Activated T-helper 1 cell treated with anti-CD3 and anti-CD28 coated beads, Interleukin-12 subunit alpha, Interleukin-12 subunit beta, Interleukin-2, Interleukin-4 antibody, amounts not matched to agents 30 ng/mL and 10 ng/mL and 1 ng/mL, durations not matched to agents 14 hours and 24 hours and 36 hours (primary cell): Measurements from ENCODE around the gene KIF26A. TPM values are rescaled to one million over a fixed set of nuclear protein-coding genes. Genes with fewer than 3 reads are reported as not detected.

Source experiments
- DNase-seq: peaks from one replicate; pipeline ENCODE4 v3.0.0; 2021; ENCODE audit warnings: low spot score
- H3K27ac Mint-ChIP-seq: one replicate; pipeline ENCODE4 v1.8.0; 2021; ENCODE audit warnings: mild to moderate bottlenecking, mixed read lengths
- H3K27me3 Mint-ChIP-seq: one replicate; pipeline ENCODE4 v1.8.0; 2022; ENCODE audit warnings: mild to moderate bottlenecking, moderate library complexity, mixed read lengths; ENCODE audit not compliant: insufficient read depth
- H3K36me3 Mint-ChIP-seq: one replicate; pipeline ENCODE4 v1.8.0; 2021; ENCODE audit warnings: low read depth, mixed read lengths
- H3K4me1 Mint-ChIP-seq: one replicate; pipeline ENCODE4 v1.8.0; 2021; ENCODE audit warnings: low read depth, mixed read lengths
- H3K4me3 Mint-ChIP-seq: one replicate; pipeline ENCODE4 v1.8.0; 2021; ENCODE audit warnings: mild to moderate bottlenecking, moderate library complexity, mixed read lengths
- H3K9me3 Mint-ChIP-seq: one replicate; pipeline ENCODE4 v1.8.0; 2021; ENCODE audit warnings: mixed read lengths
- intact Hi-C: fragments of 100-400 bp; cut with micrococcal nuclease; formaldehyde crosslinking; loops from one replicate; pipeline ENCODE4 v1.15.1; 2024
- total RNA-seq: library from RNA; stranded (reverse); gene quantifications from 2 replicates; pipeline ENCODE4 v1.2.3, GENCODE V29; 2022

The KIF26A gene
- total RNA-seq, 1 donor from 2014 or later: 0.05 TPM

DNA sequence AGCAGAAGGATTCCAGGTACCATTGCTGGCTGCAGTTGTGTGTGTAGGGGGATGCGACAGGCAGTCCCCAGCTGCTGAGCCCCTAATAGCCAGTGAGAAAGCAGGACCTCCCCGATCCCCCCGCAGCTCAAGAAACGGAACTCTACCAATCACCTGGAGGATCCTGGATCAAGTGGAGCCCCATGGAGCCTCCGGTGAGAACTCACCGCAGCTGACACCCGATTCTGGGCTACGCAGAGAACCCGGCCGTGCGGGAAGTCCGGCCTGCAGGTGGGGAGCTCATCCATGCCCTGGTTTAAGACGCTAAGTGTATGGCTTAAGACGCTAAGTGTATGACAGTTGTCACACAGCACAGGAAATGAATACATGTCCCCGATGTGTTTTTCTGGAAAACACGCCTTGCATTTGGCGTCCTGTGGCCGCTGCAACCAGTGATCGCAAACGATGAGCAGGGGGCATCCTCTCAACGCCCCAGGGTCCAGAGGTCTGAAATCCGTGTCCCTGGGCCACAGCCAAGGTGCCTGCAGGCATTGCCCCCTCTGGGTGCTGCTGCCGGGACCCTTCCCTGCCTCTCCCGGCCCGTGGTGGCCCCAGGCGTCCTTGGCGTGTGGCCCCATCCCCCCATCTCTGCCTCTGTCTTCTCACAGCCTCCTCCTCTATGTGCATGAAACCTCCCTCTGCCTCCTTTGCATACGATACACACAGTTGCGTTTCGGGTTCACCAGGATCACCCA is 75.1 kb downstream of the KIF26A start:
- Mint-ChIP-seq H3K9me3 (no peaks in the 10 kb centered on the region), H3K36me3 (no peaks in the 10 kb centered on the region), H3K4me1 (no peaks in the 10 kb centered on the region), H3K4me3 (no peak overlapping the region), H3K27me3 (no peaks in the 10 kb centered on the region), H3K27ac (no peak overlapping the region)
- intact Hi-C loops: no loop called here
- no peak for DNase-seq

DNA sequence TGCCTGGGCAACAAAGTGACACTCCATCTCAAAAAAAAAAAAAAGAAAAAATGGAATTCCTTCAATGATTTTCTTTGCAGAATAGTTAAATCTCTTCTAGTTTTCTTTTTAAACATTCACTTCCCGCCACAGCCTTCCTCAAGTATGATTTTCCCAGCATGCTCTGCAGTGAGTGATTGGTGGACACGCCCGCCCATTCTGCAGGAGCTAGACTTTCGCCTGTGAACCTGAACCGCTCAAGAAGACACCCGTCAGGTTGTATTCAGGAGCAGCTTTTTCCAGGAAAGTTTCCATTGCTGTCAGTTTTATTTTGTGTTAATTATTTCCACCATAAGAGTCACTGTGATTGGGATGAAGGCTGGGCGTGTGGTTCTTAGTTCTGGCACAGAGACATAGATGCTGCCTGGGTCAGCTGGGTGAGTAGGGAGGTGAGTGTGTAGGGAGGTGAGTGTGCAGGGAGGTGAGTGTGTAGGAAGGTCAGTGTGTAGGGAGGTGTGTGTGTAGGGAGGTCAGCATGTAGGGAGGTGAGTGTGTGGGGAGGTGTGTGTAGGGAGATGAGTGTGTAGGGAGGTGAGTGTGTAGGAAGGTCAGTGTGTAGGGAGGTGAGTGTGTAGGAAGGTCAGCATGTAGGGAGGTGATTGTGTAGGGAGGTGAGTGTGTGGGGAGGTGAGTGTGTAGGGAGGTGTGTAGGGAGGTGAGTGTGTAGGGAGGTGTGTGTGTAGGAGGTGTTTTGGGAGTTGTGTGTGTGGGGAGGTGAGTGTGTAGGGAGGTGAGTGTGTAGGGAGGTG is 76.2 kb downstream of the KIF26A start:
- Mint-ChIP-seq H3K4me1 (no peaks in the 10 kb centered on the region), H3K27ac (no peak overlapping the region), H3K27me3 (no peaks in the 10 kb centered on the region), H3K36me3 (no peaks in the 10 kb centered on the region), H3K4me3 (no peak overlapping the region), H3K9me3 (no peaks in the 10 kb centered on the region)
- DNase-seq: no peak
- intact Hi-C loops: no loop called here

DNA sequence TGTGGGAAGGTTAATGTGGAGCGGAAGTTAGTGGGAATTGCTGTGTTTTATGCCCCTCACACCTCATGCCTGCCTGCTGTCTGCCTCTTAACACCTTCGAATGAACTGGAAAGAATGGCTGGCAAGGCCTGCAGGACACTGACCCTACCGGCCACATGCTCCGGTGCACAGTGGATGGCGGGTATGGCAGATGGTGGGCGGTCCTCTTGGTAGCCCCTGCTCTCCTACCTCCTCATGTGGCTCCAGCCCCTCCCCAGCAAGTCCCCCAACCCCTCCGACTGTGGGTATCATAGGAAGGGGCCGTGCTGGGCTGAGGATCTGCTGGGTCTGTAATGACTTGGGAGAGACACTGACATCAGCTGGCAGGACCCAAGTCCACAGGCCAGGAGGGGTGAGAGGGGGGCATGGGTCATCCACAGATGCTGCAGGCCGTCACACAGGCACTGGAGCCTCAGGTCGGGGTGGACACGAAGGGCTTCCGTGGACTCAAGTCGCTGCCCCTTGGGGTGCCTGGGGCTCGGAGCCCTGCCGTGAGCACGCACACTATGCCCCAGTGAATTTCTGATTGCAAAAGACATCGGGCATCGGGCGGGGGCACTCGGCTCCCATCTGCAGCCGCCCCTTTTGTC is 77.4 kb downstream of the KIF26A start:
- no peaks in the 10 kb centered on the region for H3K27me3 Mint-ChIP-seq
- DNase-seq: no peak
- no peaks in the 10 kb centered on the region for H3K4me1 Mint-ChIP-seq
- intact Hi-C loops: no loop called here
- H3K9me3 Mint-ChIP-seq: no peaks in the 10 kb centered on the region
- H3K36me3 Mint-ChIP-seq: no peaks in the 10 kb centered on the region
- no peak overlapping the region for H3K4me3 Mint-ChIP-seq
- H3K27ac Mint-ChIP-seq: no peak overlapping the region

DNA sequence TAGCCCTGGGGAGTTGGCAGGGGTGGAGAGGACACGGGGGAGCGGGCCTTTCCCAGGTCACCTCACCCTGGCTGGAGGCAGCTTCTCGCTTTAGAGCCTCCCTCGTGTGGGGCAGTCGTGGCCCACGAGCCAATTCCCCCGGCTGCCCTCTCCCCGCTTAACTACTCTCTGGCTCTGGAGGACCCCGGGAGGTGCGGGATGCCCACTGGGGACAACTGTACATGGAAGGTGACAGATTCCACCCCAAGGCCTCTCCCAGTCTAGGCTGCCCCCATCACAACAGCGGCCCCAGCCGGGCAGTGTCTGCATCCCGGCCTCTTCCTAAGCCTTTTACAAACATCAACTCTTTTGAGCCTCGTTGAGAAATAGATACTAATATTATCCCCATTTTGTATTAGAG is 78.1 kb downstream of the KIF26A start:
- Mint-ChIP-seq H3K27ac (no peak overlapping the region), H3K4me3 (no peak overlapping the region), H3K36me3 (no peaks in the 10 kb centered on the region), H3K9me3 (no peaks in the 10 kb centered on the region), H3K4me1 (no peaks in the 10 kb centered on the region), H3K27me3 (no peaks in the 10 kb centered on the region)
- intact Hi-C loops: no loop called here
- DNase-seq: no peak

DNA sequence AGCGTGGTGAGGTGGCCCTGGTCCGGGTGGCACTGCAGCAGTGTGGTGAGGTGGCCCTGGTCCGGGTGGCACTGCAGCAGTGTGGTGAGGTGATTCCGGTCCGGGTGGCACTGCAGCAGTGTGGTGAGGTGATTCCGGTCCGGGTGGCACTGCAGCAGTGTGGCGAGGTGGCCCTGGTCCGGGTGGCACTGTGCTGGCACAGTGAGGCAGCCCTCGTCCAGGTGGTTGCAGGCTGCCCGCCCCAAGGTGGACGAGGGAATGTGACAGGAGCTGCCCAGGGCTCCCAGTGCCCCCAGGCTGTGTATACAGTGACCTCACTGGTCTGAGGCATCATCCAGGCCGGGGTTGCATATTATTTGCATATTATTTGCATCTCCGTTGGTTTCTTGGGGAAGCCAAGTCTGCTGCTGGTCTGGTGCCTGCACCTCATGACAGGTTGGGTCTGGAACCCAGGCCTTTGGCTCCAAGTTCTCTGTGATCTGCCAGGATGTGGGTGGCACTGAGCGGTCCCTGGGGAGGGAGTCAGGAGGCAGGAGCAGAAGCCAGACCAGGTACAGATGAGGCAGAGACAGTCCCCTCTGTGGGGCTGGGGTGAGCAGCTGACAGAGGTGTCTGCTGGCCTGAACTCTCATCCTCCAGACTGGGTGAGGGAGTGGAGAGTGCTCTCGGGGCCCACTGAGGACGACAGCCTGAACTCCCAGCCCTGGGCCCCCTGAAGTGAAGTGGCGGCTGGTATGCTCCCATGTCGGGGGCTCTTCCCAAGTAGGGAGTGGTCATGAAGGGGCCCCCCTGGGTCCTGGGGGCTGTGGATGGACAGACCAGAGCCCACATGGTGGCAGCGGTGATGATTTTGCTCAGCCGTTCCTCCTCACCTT is 79.3 kb downstream of the KIF26A start:
- Mint-ChIP-seq H3K27ac (no peak overlapping the region), H3K4me3 (no peak overlapping the region), H3K4me1 (no peaks in the 10 kb centered on the region), H3K36me3 (no peaks in the 10 kb centered on the region), H3K27me3 (no peaks in the 10 kb centered on the region), H3K9me3 (no peaks in the 10 kb centered on the region)
- intact Hi-C loops: no loop called here
- no peak for DNase-seq

DNA sequence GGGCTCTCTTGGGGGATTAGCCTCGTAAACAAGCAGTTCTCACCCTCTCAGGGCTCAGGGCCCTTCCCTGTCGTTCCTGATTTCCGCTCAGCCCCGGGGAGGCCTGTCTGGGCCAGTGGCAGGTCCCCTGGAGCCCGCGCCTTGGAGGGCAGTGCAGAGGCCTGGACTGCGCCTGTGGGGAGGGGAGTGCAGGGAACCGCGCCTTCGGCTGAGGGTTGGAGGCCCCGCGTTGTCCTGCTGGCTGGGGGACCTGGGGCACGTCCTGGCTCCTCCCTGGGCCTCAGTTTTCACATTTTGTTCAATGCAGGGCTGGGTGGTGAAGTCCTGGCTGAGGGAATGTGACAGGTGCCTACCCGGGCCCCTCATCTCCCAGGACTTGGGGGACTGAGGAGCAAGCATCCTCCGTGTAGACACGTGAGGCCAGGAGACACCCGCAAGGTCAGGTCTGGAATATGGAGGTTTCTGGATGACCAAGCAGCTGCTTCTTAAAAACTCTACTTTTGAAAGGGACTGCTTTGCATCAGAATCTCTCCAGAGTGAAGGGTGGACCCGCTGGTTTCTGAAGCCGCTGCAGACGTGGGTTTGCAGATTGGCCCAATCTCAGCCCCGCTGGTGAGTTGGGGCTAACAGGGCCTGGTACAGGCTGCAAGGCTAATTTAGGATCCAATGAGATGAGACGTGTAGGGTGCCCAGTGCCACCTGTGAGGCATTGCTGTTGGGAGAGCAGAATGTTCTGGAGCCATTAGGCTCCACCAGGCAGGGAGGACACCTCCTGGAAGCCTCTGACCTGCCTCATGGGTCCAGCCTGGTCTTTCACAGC is 80.2 kb downstream of the KIF26A start:
- no peak overlapping the region for H3K4me3 Mint-ChIP-seq
- no peak overlapping the region for H3K27ac Mint-ChIP-seq
- intact Hi-C loops: no loop called here
- no peaks in the 10 kb centered on the region for H3K9me3 Mint-ChIP-seq
- no peak for DNase-seq
- H3K4me1 Mint-ChIP-seq: no peaks in the 10 kb centered on the region
- no peaks in the 10 kb centered on the region for H3K36me3 Mint-ChIP-seq
- no peaks in the 10 kb centered on the region for H3K27me3 Mint-ChIP-seq

DNA sequence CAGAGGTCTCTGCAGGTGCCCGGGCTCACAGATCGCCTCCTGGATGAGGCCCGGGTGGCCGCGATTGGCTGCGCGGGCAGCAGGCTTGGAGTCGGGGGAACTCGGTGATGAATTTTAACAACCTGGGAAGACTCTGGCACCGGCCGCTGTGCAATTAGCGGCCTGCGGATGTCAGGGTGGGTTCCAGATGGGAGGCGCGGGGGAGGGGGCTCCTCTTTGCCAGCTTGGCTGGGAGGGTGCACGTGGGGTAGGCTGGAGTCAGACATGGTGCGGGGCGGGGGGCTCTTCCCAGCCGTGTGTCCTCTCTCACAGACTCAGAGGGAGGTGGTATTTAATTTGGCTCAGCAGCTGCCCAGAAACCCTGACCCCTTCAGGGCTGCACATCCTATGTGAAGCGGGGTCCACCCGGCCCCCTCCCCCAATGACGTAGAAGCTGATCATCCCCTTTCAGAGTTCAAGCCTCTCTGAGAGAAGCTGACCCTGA is 81.4 kb downstream of the KIF26A start:
- DNase-seq: no peak
- H3K4me1 Mint-ChIP-seq: no peaks in the 10 kb centered on the region
- intact Hi-C loops: no loop called here
- peaks cover 6% of the 10 kb centered on the region for H3K27me3 Mint-ChIP-seq
- no peak overlapping the region for H3K4me3 Mint-ChIP-seq
- no peaks in the 10 kb centered on the region for H3K36me3 Mint-ChIP-seq
- no peaks in the 10 kb centered on the region for H3K9me3 Mint-ChIP-seq
- H3K27ac Mint-ChIP-seq: no peak overlapping the region

DNA sequence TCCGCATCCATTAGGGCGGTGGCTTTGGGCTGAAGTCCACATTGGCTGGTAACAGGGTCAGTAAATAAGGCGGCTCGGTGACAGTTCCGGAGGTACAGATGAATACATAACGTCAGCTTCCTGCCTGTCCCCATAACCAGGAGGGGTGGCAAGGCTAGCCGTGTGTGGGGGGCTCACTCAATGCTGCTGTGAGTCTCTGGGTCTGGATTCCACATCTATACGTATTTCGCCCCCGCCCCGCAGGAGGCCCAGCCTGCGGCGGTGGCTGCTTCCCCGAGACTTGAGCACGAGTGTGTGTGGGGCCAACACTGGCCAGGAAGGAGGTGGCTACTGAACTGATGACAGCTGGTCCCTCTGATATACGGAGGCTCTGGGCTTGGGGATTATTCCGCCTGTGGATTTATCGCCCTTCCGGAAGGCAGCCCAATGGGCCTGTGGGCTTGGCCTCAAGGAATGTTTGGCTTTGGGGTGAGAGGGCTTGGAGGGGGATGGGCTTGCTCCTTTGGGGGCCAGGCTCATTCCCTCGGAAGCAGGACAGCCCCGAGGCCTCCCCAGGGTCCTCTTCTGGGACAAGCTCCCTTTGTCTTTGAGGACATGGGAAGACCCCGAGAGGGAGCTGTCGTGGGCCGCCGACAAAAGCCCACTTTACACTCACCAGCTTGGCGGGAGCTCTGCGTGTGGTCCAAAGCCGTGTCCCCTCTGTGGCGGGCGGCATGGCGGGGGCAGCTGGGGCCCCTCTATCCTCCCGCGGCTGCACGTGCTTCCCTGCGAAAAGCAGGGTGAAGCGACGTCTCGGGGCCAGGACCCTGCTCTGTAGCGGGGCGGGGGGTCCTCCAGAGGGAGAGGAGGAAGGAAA is 82.1 kb downstream of the KIF26A start:
- Mint-ChIP-seq H3K4me3 (no peak overlapping the region), H3K27ac (no peak overlapping the region), H3K27me3 (peaks cover 6% of the 10 kb centered on the region), H3K4me1 (no peaks in the 10 kb centered on the region), H3K9me3 (no peaks in the 10 kb centered on the region), H3K36me3 (no peaks in the 10 kb centered on the region)
- intact Hi-C loops: no loop called here
- no peak for DNase-seq

DNA sequence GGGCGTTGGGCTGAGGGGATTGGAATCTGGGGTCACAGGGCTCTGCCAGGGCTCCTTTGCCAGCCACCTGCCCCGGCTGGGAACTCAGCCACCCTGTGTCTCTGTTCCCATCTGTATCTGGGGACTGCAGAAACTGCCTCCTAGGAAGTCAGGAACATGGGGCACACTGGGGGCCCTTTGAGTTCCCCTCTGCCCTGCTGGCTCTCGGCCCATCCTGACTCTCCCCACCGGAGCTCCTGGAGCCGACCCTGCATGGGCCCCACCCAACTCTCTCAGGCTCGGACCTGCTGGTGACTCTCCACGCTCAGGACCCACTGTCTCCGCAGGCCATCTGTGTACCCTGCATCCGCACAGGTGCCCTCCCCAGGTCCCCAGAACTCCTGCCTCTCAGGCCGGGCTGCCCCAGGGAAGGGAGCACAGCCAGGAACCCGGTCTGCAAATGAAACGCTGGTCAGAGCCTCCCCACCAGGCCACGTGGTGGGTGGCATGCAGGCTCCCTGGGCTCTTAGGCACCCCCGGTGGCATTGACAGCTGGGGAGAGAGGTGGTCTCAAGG is 82.8 kb downstream of the KIF26A start:
- no peaks in the 10 kb centered on the region for H3K36me3 Mint-ChIP-seq
- no peak for DNase-seq
- no peak overlapping the region for H3K27ac Mint-ChIP-seq
- no peaks in the 10 kb centered on the region for H3K9me3 Mint-ChIP-seq
- H3K27me3 Mint-ChIP-seq: peaks cover 6% of the 10 kb centered on the region
- H3K4me1 Mint-ChIP-seq: no peaks in the 10 kb centered on the region
- intact Hi-C loops: no loop called here
- H3K4me3 Mint-ChIP-seq: no peak overlapping the region

DNA sequence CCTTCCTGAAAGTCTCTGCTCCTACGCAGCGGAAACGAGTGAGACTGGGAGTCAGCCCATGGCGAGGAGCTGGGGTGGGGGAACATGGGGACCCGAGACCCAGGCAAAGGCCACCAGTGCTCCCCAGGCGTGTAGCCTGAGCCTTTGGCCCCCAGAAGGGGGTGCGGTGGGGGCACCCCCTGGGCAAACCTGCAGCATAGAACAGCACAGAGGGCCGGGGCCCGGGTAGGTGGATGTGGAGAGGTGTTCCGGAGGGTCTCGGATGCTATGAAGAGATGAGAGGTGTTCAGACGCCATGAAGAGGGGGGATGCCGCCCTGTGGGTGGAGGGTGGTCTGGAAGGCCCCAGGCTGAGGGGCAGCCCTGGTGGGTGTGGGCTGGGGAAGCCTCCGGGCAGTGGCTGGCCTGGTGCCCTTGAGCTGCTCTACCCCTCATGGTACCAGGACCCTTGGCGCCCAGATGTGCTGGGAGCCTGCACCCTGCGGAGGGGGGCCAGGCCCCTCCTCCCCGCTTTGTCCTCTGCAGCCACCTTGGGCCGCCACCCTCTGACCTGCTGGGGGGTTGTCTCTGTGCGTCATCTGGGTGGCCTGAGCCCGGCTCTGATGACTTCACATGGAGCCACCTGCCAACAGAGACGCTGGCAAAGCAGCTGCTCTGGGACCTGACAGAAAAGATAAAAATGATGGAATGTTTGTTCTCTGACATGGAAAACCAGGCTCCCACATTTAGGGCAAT is 83.4 kb downstream of the KIF26A start:
- Mint-ChIP-seq H3K9me3 (no peaks in the 10 kb centered on the region), H3K36me3 (no peaks in the 10 kb centered on the region), H3K4me3 (no peak overlapping the region), H3K27ac (no peak overlapping the region), H3K27me3 (peaks cover 6% of the 10 kb centered on the region), H3K4me1 (no peaks in the 10 kb centered on the region)
- intact Hi-C loops: no loop called here
- no peak for DNase-seq
